ENCODE results near the gene TXNRD1. TPM values are rescaled to one million over a fixed set of nuclear protein-coding genes. Genes with fewer than 3 reads are reported as not detected.

TXNRD1 gene
- total RNA-seq, 2 experiments from 2014 or later = 80.9 to 82.7 TPM

DNA sequence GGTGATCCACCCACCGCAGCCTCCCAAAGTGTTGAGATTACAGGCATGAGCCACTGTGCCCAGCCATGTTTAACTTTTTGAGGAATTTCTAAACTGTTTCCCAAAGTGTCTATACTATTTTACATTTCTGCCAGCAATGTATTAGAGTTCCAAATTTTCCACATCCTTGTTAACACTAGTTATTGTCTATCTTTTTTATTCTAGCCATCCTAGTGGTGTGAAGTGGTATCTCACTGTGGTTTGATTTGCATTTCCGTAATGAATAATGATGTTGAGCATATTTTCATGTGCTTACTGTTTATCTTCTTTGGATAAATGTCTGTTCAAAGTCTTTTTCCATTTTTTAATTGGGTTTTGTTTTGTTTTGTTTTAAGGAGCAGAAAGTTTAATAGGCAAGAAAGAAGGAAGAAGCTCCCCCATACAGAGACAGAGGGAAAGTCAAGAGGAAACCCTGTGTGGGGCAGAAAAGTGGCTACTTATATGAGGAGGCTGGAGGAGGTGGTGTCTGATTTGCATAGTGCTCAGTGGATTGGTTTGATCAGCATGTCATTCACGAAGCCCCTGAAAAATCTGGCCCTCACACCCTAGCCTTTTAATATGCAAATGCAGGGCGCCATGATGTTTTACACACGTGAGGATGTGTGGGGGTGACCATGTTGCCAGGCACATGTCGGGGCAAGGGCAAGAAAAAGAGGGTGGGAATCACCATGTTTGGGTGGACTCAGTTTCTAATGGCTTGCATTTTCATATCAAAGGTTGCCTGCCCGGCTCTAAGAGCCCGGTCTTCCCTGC is 14.9 kb downstream of the TXNRD1 start:
- Mint-ChIP-seq H3K27ac (no peak overlapping the region), H3K36me3 (ENCODE audit: low read depth) (peaks cover 6% of the 10 kb centered on the region), H3K4me1 (no peaks in the 10 kb centered on the region), H3K9me3 (peaks cover 16% of the 10 kb centered on the region), H3K4me3 (no peak overlapping the region), H3K27me3 (no peaks in the 10 kb centered on the region)
- DNase-seq = no peak
- ChIA-PET POLR2A (no interaction called here), CTCF (no interaction called here)

DNA sequence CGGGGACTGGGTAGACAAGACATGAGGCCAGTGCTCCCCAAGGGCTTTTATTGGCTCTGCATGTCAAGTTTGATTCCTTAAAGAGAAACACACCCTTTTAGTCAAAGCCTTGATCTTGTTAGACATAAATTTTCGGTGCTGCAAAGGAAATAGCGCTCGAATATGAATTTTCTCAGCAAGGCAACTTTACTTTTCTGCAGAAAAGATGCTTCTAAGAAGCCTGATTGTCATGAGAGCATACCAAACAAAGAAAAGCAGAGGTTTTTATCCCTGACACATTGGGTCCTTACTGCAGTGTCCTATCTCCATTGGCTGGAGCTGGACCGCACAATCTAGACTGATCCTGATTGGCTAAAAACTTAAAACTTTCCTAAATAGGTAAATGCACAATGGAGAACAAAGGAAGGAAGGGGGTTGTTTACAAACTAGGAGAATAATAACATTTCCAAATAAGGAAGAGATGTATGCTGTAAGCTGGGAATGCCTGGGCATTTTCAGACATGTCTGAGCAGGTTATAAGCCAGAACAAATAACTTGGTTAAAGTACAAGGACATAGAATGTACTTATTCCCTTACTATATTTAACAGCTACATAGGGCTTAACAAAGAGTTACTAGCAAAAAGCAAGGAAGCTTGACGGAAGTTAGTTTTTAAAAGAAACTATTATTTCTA is 17.2 kb downstream of the TXNRD1 start:
- CTCF ChIA-PET = no interaction called here
- POLR2A ChIA-PET = no interaction called here
- no peak for DNase-seq
- peaks cover 19% of the 10 kb centered on the region for H3K9me3 Mint-ChIP-seq
- no peaks in the 10 kb centered on the region for H3K27me3 Mint-ChIP-seq
- peaks cover 7% of the 10 kb centered on the region for H3K36me3 Mint-ChIP-seq (ENCODE audit: low read depth)
- no peaks in the 10 kb centered on the region for H3K4me1 Mint-ChIP-seq
- H3K4me3 Mint-ChIP-seq = no peak overlapping the region
- H3K27ac Mint-ChIP-seq = no peak overlapping the region

DNA sequence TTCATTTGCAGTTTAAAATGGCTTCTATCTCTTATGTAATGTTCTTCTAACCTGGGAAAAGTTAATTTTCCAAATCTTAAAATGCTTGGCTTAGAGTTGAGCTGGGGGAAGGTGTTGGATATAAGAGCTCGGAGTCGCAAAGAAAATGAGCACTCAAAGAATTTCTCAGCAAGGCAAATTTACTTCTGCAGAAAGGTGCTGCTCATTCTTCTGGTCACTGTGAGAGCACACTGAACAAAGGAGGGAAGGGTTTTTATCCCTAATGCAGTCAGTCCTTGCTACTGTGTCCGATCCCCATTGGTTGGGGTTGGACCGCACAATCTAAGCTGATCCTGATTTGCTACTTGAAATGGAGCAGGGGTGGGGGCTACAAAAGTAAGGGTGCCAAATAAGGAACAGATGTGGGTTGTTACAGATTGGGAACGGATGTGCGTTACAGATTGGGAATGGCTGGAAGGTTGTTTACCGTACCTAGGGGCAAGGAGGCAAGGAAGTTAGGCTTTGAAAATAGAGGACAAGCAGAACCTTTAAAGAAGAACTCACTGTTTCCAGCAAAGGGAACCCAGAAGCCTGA is 19.4 kb downstream of the TXNRD1 start:
- Mint-ChIP-seq H3K27me3 (peaks cover 2% of the 10 kb centered on the region), H3K4me1 (no peaks in the 10 kb centered on the region), H3K4me3 (no peak overlapping the region), H3K27ac (no peak overlapping the region), H3K9me3 (peaks cover 19% of the 10 kb centered on the region), H3K36me3 (ENCODE audit: low read depth) (peaks cover 7% of the 10 kb centered on the region)
- ChIA-PET CTCF (interaction anchor here (0.7 to 1.4 kb wide), 2 partner anchors 10 to 1179 kb away, joined by 4 read pairs; no protein-coding TSS in a partner anchor), POLR2A (no interaction called here)
- DNase-seq = no peak

DNA sequence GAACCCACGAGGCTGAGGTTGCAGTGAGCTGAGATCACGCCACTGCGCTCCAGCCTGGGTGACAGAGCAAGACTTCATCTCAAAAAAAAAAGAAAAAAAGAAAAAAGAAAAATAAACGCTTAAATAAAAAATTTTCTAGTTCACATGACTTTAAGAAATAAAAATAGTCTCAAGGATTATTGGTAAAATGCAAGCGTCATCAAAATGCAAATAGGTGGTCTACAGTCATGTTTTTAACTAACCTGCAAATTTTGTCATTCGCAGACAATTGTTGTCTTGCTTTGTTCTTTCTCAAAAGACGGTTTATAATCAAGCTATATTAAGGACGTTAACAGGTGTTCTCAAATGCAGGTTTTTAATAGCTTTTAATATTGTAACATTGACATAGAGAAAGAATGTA is 22.4 kb downstream of the TXNRD1 start:
- H3K27ac Mint-ChIP-seq = no peak overlapping the region
- ChIA-PET CTCF (interaction anchor here (0.7 kb wide), 1 partner anchor 697 kb away, joined by 3 read pairs; no protein-coding TSS in a partner anchor), POLR2A (no interaction called here)
- H3K36me3 Mint-ChIP-seq (ENCODE audit: low read depth) = peaks cover 5% of the 10 kb centered on the region
- H3K27me3 Mint-ChIP-seq = peaks cover 4% of the 10 kb centered on the region
- H3K9me3 Mint-ChIP-seq = peaks cover 13% of the 10 kb centered on the region
- no peaks in the 10 kb centered on the region for H3K4me1 Mint-ChIP-seq
- DNase-seq = no peak
- H3K4me3 Mint-ChIP-seq = no peak overlapping the region

- no peaks in the 10 kb centered on the region for H3K36me3 Mint-ChIP-seq (ENCODE audit: low read depth)
- no peaks in the 10 kb centered on the region for H3K4me1 Mint-ChIP-seq
- POLR2A ChIA-PET = no interaction called here
- H3K27me3 Mint-ChIP-seq = peaks cover 13% of the 10 kb centered on the region
- no peaks in the 10 kb centered on the region for H3K9me3 Mint-ChIP-seq
- CTCF ChIA-PET = interaction anchor here (0.6 to 1.1 kb wide), 2 partner anchors 34 to 629 kb away, joined by 3 read pairs; no protein-coding TSS in a partner anchor
- H3K4me3 Mint-ChIP-seq = no peak overlapping the region
- no peak for DNase-seq
- H3K27ac Mint-ChIP-seq = no peak overlapping the region
Measured at GRCh38 chr12:104242546-104243206, 27.1 kb downstream of the TXNRD1 start.

DNA sequence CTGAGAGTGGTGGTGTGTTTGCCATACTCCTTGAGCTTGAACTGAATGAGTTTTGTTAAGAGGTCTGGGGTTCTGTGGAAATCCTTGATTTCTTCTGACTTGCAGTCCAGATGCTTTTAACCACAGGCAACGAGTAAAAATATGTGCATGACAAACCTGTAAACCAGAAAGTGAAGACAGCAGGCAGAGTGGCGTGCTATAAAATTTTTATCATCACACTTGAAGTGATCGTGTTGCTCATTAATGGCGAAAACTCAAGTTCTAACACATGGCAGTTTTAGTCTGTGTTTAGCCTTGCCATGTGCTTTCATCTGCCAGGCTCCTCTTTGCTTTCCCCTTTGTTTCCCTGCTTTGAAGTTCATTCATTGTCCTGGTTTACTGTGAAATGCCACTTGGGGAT is 28.0 kb downstream of the TXNRD1 start:
- Mint-ChIP-seq H3K4me1 (no peaks in the 10 kb centered on the region), H3K9me3 (no peaks in the 10 kb centered on the region), H3K27ac (no peak overlapping the region), H3K4me3 (no peak overlapping the region), H3K36me3 (ENCODE audit: low read depth) (no peaks in the 10 kb centered on the region), H3K27me3 (peaks cover 13% of the 10 kb centered on the region)
- ChIA-PET CTCF (interaction anchor here (1.1 kb wide), 1 partner anchor 33 kb away, joined by 3 read pairs; no protein-coding TSS in a partner anchor), POLR2A (no interaction called here)
- DNase-seq = no peak

GRCh38 chr12:104243971-104244370 is 28.4 kb downstream of the TXNRD1 start:
- POLR2A ChIA-PET = no interaction called here
- Mint-ChIP-seq H3K36me3 (ENCODE audit: low read depth) (no peaks in the 10 kb centered on the region), H3K27me3 (peaks cover 13% of the 10 kb centered on the region), H3K9me3 (no peaks in the 10 kb centered on the region), H3K4me1 (no peaks in the 10 kb centered on the region), H3K4me3 (no peak overlapping the region), H3K27ac (no peak overlapping the region)
- CTCF ChIA-PET = interaction anchor here (1.1 to 1.7 kb wide), 2 partner anchors 21 to 32 kb away, joined by 3 to 11 read pairs; no protein-coding TSS in a partner anchor
- no peak for DNase-seq

- peaks cover 9% of the 10 kb centered on the region for H3K27me3 Mint-ChIP-seq
- no peak for DNase-seq
- no peaks in the 10 kb centered on the region for H3K9me3 Mint-ChIP-seq
- no peaks in the 10 kb centered on the region for H3K4me1 Mint-ChIP-seq
- H3K36me3 Mint-ChIP-seq (ENCODE audit: low read depth) = no peaks in the 10 kb centered on the region
- no peak overlapping the region for H3K27ac Mint-ChIP-seq
- CTCF ChIA-PET = interaction anchor here (0.8 kb wide), 1 partner anchor 8 kb away, joined by 3 read pairs; no protein-coding TSS in a partner anchor
- POLR2A ChIA-PET = no interaction called here
- H3K4me3 Mint-ChIP-seq = no peak overlapping the region
Measured at GRCh38 chr12:104247698-104248097, 32.1 kb downstream of the TXNRD1 start.

DNA sequence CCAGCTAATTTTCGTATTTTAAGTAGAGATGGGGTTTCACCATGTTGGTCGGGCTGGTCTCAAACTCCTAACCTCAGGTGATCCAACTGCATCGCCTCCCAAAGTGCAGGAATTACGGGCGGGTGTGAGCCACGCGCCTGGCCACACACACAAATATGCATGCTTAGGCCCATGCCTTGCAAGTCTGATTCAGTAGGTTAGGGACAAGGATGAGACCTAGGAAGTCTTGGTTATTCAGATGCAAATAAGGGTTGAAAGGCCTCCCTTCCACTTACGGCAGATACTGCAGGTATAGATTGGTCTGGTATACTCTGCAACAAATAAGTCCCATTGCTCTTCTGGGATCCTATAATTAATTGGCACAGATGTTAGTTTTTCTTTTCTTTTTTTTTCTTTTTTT is 32.9 kb downstream of the TXNRD1 start:
- Mint-ChIP-seq H3K27ac (no peak overlapping the region), H3K9me3 (no peaks in the 10 kb centered on the region), H3K27me3 (peaks cover 8% of the 10 kb centered on the region), H3K4me1 (no peaks in the 10 kb centered on the region), H3K4me3 (no peak overlapping the region), H3K36me3 (ENCODE audit: low read depth) (no peaks in the 10 kb centered on the region)
- no peak for DNase-seq
- ChIA-PET CTCF (no interaction called here), POLR2A (no interaction called here)

- Mint-ChIP-seq H3K27me3 (peaks cover 2% of the 10 kb centered on the region), H3K4me3 (no peak overlapping the region), H3K9me3 (no peaks in the 10 kb centered on the region), H3K27ac (no peak overlapping the region), H3K4me1 (no peaks in the 10 kb centered on the region), H3K36me3 (ENCODE audit: low read depth) (no peaks in the 10 kb centered on the region)
- POLR2A ChIA-PET = no interaction called here
- CTCF ChIA-PET = no interaction called here
- no peak for DNase-seq
Measured at GRCh38 chr12:104249017-104249416, 33.4 kb downstream of the TXNRD1 start.

- Mint-ChIP-seq H3K27ac (no peak overlapping the region), H3K36me3 (ENCODE audit: low read depth) (no peaks in the 10 kb centered on the region), H3K4me1 (no peaks in the 10 kb centered on the region), H3K27me3 (no peaks in the 10 kb centered on the region), H3K4me3 (no peak overlapping the region), H3K9me3 (no peaks in the 10 kb centered on the region)
- ChIA-PET CTCF (interaction anchor here (0.6 to 1.9 kb wide), 2 partner anchors 17 to 335 kb away, joined by 3 to 4 read pairs; no protein-coding TSS in a partner anchor), POLR2A (no interaction called here)
- DNase-seq = no peak
Measured at GRCh38 chr12:104249898-104250297, 34.3 kb downstream of the TXNRD1 start.

GRCh38 chr12:104250366-104251125 is 35.0 kb downstream of the TXNRD1 start:
- Mint-ChIP-seq H3K9me3 (no peaks in the 10 kb centered on the region), H3K4me3 (no peak overlapping the region), H3K36me3 (ENCODE audit: low read depth) (no peaks in the 10 kb centered on the region), H3K27me3 (no peaks in the 10 kb centered on the region), H3K4me1 (no peaks in the 10 kb centered on the region), H3K27ac (no peak overlapping the region)
- POLR2A ChIA-PET = no interaction called here
- CTCF ChIA-PET = interaction anchor here (0.6 to 1.9 kb wide), 2 partner anchors 16 to 334 kb away, joined by 3 to 4 read pairs; no protein-coding TSS in a partner anchor
- DNase-seq = no peak

Measured in activated CD4-positive, alpha-beta T cell treated with anti-CD3 and anti-CD28 coated beads, Interleukin-2, amount 10 ng/mL, durations not matched to agents 7 days and 5 days (primary cell).